Panc1 (cell line): ENCODE measurements around the gene LIPF.

Experiments
- POLR2AphosphoS5 ChIP-seq: IDR thresholded peaks from 2 replicates; pipeline ENCODE4 v1.6.1; 2012; ENCODE audit warnings: mild to moderate bottlenecking, low read depth, low read length, moderate library complexity
- TCF7L2 ChIP-seq: IDR thresholded peaks from 2 replicates; pipeline ENCODE4 v1.6.1; 2011; ENCODE audit warnings: mild to moderate bottlenecking, low read depth, low read length, inconsistent platforms
- TF ChIP-seq, protein P1 (sequence below): fragments of 450-650 bp; IDR thresholded peaks from 2 replicates; pipeline ENCODE4 v1.5.1; 2017; ENCODE audit warnings: mild to moderate bottlenecking
- TF ChIP-seq, protein P2 (sequence below), 2 experiments: IDR thresholded peaks; 2 replicates each; pipeline ENCODE4 v1.6.1; 2011 to 2012; ENCODE audit warnings: low read depth in 2 of 2, control low read depth in 1 of 2, low read length in 1 of 2, mild to moderate bottlenecking in 1 of 2, moderate library complexity in 1 of 2; ENCODE audit not compliant: insufficient read depth in 1 of 2

DNA sequence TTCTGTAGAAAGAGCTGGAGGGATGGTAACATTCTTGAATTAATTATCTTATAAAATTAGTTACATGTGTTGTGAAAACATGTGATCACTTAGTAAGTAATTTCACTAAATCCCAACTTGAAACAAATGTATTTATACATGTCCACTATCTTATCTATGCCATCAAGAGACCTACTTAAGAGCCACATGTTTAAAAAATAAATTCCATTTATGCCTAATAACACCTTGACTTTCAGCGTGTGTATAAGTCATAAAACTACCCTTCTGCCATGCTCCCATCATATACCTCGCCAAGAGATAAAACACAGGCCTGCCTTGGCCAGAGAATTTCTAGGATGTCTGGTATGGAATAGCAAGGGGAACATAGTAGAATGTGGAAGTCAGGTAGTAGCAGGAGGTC lies 40.4 kb upstream of the LIPF start:
- TF ChIP-seq, protein P1, sequence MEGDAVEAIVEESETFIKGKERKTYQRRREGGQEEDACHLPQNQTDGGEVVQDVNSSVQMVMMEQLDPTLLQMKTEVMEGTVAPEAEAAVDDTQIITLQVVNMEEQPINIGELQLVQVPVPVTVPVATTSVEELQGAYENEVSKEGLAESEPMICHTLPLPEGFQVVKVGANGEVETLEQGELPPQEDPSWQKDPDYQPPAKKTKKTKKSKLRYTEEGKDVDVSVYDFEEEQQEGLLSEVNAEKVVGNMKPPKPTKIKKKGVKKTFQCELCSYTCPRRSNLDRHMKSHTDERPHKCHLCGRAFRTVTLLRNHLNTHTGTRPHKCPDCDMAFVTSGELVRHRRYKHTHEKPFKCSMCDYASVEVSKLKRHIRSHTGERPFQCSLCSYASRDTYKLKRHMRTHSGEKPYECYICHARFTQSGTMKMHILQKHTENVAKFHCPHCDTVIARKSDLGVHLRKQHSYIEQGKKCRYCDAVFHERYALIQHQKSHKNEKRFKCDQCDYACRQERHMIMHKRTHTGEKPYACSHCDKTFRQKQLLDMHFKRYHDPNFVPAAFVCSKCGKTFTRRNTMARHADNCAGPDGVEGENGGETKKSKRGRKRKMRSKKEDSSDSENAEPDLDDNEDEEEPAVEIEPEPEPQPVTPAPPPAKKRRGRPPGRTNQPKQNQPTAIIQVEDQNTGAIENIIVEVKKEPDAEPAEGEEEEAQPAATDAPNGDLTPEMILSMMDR, result no peak
- TF ChIP-seq POLR2AphosphoS5 (no peak), TCF7L2 (no peak)
- TF ChIP-seq, protein P2, sequence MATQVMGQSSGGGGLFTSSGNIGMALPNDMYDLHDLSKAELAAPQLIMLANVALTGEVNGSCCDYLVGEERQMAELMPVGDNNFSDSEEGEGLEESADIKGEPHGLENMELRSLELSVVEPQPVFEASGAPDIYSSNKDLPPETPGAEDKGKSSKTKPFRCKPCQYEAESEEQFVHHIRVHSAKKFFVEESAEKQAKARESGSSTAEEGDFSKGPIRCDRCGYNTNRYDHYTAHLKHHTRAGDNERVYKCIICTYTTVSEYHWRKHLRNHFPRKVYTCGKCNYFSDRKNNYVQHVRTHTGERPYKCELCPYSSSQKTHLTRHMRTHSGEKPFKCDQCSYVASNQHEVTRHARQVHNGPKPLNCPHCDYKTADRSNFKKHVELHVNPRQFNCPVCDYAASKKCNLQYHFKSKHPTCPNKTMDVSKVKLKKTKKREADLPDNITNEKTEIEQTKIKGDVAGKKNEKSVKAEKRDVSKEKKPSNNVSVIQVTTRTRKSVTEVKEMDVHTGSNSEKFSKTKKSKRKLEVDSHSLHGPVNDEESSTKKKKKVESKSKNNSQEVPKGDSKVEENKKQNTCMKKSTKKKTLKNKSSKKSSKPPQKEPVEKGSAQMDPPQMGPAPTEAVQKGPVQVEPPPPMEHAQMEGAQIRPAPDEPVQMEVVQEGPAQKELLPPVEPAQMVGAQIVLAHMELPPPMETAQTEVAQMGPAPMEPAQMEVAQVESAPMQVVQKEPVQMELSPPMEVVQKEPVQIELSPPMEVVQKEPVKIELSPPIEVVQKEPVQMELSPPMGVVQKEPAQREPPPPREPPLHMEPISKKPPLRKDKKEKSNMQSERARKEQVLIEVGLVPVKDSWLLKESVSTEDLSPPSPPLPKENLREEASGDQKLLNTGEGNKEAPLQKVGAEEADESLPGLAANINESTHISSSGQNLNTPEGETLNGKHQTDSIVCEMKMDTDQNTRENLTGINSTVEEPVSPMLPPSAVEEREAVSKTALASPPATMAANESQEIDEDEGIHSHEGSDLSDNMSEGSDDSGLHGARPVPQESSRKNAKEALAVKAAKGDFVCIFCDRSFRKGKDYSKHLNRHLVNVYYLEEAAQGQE (IDR thresholded peaks at IDR 0.05; ENCODE audit: insufficient read depth in 1 of 2, low read depth in 2 of 2, low read length in 1 of 2), result no peak
